Measurements from ENCODE around the gene KLK2.

GRCh38 chr19:50898018-50898417 lies 24.8 kb downstream of the KLK2 start:
- no peak for TF ChIP-seq POLR2A (IDR thresholded peaks at IDR 0.05; ENCODE audit: low read length)
- no peak for TF ChIP-seq GATA1 (IDR thresholded peaks at IDR 0.05; ENCODE audit: low read depth, low read length)
